GM11168 (cell line): ENCODE measurements around the gene SCPEP1.

Experiments
- in situ Hi-C: fragments of 300-500 bp; cut with MboI; formaldehyde crosslinking; loops from one replicate; pipeline ENCODE4 v1.12.0; 2022; ENCODE audit warnings: low sequenced_read_pairs; ENCODE audit not compliant: unreplicated experiment

SCPEP1 gene

GRCh38 chr17:57034807-57035754 is 57.1 kb downstream of the SCPEP1 start:
- in situ Hi-C loops = no loop called here

- in situ Hi-C loops = no loop called here
These were observed 58.1 kb downstream of the SCPEP1 start for GRCh38 chr17:57035971-57036481.

DNA sequence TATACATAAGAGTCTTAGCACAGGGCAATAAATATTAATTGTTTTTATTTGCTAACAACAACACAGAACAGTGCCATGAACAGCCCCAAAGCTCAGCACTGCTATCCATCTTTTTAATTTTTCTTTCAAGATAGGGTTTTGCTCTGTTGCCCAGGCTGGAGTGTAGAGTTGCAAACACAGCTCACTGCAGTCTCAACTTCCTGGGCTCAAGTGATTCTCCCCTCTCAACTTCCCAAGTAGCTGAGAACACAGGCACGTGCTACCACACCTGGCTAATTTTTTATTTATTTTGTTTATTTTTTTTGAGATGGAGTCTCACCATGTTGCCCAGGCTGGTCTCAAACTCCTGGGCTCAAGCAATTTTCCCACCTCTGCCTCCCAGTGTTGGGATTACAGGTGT is 59.5 kb downstream of the SCPEP1 start:
- in situ Hi-C loops = no loop called here

GRCh38 chr17:57038486-57038885 is 60.6 kb downstream of the SCPEP1 start:
- in situ Hi-C loops = no loop called here

- in situ Hi-C loops = no loop called here
These were observed 62.6 kb downstream of the SCPEP1 start for GRCh38 chr17:57040571-57040970.

- in situ Hi-C loops = no loop called here
These were observed 65.3 kb downstream of the SCPEP1 start for GRCh38 chr17:57043276-57043675.

GRCh38 chr17:57044976-57045867 is 67.3 kb downstream of the SCPEP1 start:
- in situ Hi-C loops = no loop called here

DNA sequence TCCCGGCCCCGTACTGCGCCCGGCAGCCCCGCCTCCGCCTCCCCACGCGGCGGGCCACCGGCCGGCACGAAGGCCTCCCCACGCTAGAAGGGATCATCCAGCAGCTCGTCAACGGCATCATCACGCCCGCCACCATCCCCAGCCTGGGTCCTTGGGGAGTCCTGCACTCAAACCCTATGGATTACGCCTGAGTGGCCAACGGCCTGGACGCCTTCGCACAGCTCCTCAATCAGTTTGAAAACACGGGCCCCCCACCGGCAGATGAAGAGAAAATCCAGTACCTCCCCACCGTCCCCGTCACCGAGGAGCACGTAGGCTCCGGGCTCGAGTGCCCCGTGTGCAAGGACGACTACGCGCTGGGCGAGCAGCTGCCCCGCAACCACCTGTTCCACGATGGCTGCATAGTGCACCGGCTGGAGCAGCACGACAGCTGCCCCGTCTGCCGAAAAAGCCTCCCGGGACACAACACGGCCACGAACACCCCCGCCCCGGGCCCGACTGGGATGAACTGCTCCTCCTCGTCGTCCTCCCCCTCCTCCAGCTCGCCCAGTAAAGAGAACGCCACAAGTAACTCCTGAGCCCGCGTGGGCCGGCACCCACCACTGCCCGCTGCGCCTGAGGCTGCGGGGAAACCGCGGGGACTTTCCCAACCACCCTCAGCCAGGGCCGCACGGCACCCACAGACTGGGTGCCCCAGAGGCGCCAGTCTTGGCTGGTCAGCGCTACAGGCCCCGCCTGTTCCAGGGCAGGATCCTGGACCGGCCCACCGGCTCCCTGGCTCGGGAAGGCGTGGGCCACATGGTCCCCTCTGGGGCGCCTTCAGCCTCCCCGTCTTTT is 68.2 kb downstream of the SCPEP1 start:
- in situ Hi-C loops = no loop called here

DNA sequence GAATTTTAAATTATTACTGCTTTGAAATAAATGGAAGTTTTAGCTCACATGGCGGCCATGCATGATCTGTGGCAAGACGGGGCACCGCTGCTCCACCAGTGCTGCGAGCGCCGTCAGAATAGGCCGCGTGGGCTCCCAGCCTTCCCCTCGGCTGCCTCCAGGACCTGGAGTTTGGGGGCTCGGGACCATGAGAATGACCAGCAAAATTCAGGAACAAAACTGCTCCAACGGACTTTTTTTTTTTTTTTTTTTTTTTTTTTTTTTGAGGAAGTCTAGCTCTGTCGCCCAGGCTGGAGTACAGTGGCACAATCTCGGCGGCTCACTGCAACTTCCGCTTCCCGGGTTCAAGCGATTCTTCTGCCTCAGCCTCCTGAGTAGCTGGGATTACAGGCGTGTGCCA is 68.8 kb downstream of the SCPEP1 start:
- in situ Hi-C loops = no loop called here

DNA sequence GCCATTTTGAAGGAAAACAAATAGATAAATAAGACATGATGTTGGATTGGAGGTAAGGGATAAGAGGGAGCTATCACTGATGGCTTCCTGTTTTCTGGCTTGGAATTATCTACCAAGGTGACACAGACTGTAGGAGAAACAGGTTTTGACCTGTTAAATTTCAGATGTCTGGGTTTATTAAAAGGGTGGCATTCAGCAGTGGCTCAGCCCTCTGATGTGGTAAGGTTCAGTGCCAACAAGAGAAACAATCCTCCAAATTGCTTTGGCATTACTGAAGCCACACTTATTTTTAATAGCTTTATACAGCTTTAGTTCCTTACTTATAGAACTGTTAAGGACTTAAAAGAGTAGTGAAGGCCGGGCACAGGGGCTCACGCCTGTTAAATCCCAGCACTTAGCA is 70.2 kb downstream of the SCPEP1 start:
- in situ Hi-C loops = no loop called here

DNA sequence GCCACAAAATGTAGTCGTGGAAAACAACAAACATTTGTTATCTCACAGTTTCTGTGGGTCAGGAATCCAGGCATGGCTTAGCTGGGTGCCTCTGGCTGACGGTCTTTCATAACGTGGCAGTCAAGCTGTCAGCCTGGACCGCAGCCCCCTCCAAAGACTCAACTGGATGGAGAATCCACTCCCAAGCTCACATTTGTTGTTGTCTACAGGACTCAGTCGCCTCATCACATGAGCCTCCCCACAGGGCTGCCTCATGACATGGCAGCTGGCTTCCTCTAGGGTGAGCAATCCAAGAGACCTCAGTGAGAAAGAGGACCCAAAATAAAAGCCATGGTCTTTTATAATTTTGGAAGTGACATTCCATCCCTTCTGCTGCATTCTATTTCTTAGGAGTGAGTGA is 72.4 kb downstream of the SCPEP1 start:
- in situ Hi-C loops = no loop called here

GRCh38 chr17:57051886-57052361 is 74.0 kb downstream of the SCPEP1 start:
- in situ Hi-C loops = no loop called here
